Measurements from ENCODE around the gene LGSN.
"Not testable (repeated sequence)": the region's sequence is repeated elsewhere in the genome, so short reads cannot be mapped to it uniquely, and the experiment has no call there.

LGSN gene

GRCh38 chr6:63236398-63236817, 83.4 kb downstream of the LGSN start:
- no peak for DNase-seq (ENCODE audit: low spot score)

- DNase-seq (ENCODE audit: low spot score), result not testable (repeated sequence)
Observed at GRCh38 chr6:63230511-63230910, 89.3 kb downstream of the LGSN start.

GRCh38 chr6:63230027-63230426, 89.8 kb downstream of the LGSN start:
- DNase-seq (ENCODE audit: low spot score), result not testable (repeated sequence)

DNA sequence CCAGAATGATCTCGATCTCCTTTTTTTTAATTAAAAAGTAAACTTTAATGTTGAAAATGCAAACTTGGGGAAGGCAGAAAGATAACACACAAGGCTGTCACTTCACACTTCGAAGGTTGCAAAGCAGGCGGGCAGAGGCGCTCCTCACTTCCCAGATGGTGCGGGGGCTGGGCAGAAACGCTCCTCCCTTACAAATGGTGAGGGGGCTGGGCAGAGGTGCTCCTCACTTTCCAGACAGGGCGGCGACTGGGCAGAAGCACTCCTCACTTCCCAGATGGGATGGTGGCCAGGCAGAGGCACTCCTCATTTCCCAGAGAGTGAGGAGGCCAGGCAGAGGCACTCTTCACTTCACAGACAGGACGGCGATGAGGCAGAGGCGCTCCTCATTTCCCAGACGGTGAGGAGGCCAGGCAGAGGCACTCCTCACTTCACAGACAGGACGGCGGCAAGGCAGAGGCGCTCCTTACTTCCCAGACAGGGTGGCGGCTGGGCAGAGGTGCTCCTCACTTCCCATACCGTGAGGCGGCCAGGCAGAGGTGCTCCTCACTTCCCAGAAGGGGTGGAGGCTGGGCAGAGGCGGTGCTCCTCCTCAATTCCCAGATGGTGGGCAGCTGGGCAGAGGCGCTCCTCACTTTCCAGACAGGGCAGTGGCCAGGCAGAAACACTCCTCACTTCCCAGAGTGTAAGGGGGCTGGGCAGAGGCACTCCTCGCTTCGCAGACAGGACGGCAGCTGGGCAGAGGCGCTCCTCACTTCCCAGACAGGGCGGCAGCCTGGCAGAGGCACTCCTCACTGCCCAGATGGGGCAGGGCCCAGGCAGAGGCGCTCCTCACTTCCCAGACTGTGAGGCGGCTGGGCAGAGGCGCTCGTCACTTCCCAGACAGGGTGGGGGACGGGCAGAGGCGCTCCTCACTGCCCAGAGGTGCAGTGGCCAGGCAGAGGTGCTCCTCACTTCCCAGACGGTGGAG, 91.6 kb downstream of the LGSN start:
- DNase-seq (ENCODE audit: low spot score), result not testable (repeated sequence)

DNA sequence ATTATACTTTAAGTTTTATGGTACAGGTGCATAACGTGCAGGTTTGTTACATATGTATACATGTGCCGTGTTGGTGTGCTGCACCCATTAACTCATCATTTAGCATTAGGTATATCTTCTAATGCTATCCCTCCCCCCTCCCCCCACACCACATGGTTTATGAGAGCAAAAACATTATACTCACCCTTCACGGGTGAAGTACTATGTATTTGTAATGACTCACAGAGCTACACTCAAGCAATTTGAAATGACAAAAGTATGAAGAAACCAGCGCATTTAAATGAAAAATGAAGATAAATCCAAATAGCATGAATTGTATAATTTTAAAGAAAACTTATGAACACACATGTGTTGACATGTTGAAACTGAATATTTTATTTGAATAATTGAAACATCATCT, 93.8 kb downstream of the LGSN start:
- not testable (repeated sequence) for DNase-seq (ENCODE audit: low spot score)
